Esophagus muscularis mucosa (tissue), 4 donors: Measurements from ENCODE around the gene SLC25A29.

Experiments used
- CTCF ChIP-seq, 3 experiments: fragments of 200-600 bp in 2 of 3; fragments of 450-650 bp in 1 of 3; sonication (generic) in 2 of 3; IDR thresholded peaks; one replicate each; pipeline ENCODE4 v1.5.1; 2017 to 2019; ENCODE audit warnings: antibody characterized with exemption in 3 of 3, mild to moderate bottlenecking in 2 of 3, moderate library complexity in 1 of 3
- EP300 ChIP-seq: sonication (generic); formaldehyde crosslinking; IDR thresholded peaks from one replicate; pipeline ENCODE4 v1.6.1; 2017; ENCODE audit warnings: antibody characterized with exemption
- POLR2A ChIP-seq: fragments of 450-650 bp; IDR thresholded peaks from one replicate; pipeline ENCODE4 v1.6.1; 2017; ENCODE audit warnings: antibody characterized with exemption, moderate library complexity, mild to moderate bottlenecking, low read depth
- POLR2AphosphoS5 ChIP-seq, 2 donors: sonication (generic); formaldehyde crosslinking; IDR thresholded peaks; one replicate each; pipeline ENCODE4 v1.6.1; 2017; ENCODE audit warnings: antibody characterized with exemption in 2 of 2

- no peak for TF ChIP-seq CTCF (IDR thresholded peaks at IDR 0.05)
- no peak for TF ChIP-seq POLR2A
- TF ChIP-seq POLR2AphosphoS5 (IDR thresholded peaks at IDR 0.05), result no peak
- no peak for TF ChIP-seq EP300
Measured at GRCh38 chr14:100348784-100349685, 42.8 kb upstream of the SLC25A29 start.
